Skin epidermis (tissue), 12 donors: ENCODE results near the gene NAA80.
"Not testable (repeated sequence)": the region's sequence is repeated elsewhere in the genome, so short reads cannot be mapped to it uniquely, and the experiment has no call there.

Experiments
- H3K27ac ChIP-seq, 21 experiments: fragments of 200-600 bp; sonication (generic) in 11 of 21; one replicate each; pipeline ENCODE4 v1.5.0; 2020; ENCODE audit warnings: mild to moderate bottlenecking in 3 of 21, inconsistent platforms in 2 of 21, moderate library complexity in 2 of 21
- H3K4me3 ChIP-seq, 7 experiments: fragments of 200-600 bp; sonication (generic) in 2 of 7; one replicate each; pipeline ENCODE4 v1.5.0; 2020; ENCODE audit warnings: inconsistent platforms in 2 of 7, mild to moderate bottlenecking in 2 of 7, moderate library complexity in 1 of 7

The NAA80 gene

DNA sequence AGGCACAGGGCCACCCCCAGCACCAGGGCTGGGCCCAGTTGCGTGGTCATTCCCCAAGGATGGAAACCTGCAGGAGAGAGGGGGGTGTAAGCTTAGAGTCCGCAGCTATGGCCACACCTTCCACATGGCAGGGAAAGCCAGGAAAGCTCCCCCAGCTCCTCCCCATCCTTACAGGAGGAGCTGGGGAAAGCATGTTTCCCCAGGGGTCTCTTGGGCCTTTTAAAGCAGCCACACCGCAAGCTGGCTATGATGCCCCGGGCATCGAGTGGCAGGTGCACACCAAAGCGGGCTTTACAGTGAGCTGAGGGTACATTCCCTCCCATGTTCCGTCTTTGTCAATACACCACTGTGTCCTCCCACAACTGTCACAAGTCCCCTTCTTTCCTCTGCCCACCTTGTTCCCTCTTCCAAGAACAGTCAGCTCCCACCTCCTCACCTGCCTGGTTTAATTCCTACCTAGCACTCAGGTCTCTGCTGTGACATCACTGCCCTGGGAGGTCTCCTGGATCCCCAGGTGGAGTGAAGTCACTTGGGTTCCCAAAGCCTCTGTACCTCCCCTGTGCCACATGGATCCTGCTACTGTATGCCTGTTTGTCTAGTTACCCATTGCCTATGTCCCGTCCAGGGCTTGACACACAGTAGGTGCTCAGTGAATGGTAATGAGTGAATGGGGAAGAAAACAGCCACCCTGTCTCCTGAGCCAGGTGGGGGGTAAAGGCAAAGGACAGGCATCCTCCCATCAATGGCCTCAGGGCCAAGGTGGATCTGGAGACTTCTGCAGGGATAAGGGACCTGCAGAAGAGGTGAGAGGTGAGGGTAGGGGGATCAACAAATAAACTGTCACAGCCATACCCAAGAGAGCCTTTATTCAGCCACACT, 3.4 kb downstream of the NAA80 start:
- H3K27ac ChIP-seq = no peak overlapping the region
- H3K4me3 ChIP-seq = no peak overlapping the region

DNA sequence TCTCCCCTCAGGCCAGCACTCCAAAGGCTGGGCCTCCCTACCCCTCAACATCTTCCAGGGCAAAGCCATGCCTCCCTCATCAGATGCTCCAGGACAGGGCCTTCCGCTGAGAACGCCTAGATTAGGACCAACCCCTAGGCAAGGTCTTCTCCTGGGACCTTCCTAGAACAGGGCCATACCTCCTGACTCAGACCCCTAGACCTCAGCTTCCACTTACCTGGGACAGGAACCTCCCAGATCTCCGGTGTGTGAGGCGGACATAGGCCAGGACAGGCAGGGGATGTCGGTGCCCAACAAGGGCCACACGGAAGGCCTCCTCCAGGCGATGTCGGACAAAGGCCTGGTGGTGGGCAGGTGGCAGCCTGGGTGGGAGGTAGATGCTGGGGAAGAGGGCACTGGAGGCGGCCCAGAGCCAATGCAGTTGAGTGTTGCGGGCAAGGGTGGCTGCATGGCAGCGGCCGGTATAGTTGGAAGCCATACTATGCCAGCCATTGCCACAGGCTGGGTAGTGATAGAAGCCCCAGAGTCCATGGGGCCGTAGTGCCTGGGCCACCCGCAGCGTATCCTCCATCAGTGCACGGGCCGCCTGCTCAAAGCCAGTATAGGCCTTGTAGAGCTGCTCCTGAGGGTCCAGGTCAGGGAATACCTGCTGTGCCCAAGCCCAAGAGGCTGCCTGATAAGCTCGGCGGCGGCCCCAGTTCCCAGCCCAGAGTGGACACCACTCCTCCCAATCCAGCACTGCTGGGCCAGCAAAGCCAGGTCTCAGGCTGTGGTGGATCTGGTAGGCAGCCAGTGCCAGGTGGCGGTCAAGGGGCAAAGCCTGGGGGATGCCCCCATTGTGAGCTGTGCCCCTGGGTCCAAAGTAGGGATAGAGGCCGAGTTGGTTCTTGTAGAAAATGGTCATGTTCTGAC, 4.5 kb downstream of the NAA80 start:
- H3K4me3 ChIP-seq = no peak overlapping the region
- H3K27ac ChIP-seq = peak overlapping the region in 1 of 21 experiments; percentile 1

DNA sequence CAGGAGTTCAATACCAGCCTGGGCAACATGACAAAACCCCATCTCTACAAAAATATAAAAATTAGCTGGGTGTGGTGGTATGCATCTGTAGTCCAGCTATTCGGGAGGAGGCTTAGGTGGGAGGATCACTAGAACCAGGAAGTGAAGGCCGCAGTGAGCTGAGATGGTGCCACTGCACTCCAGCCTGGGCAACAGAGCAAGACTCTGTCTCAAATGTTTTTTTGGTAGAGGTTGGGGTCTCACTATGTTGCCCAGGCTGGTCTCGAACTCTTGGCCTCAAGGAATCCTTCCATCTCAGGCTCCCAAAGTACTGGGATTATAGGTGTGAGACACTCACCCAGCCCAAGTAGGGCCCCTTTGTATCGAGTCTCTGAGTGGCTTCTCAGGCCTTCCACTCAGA, 5.1 kb downstream of the NAA80 start:
- peak overlapping the region in 1 of 21 experiments; percentile 97 for H3K27ac ChIP-seq
- H3K4me3 ChIP-seq = no peak overlapping the region

GRCh38 chr3:50293079-50293801, 6.0 kb downstream of the NAA80 start:
- H3K27ac ChIP-seq = peak overlapping the region in 20 of 21 experiments; percentile 19 to 97 (median 87)
- peak overlapping the region in 1 of 7 experiments; percentile 95 for H3K4me3 ChIP-seq

GRCh38 chr3:50292159-50293078, 6.8 kb downstream of the NAA80 start, which contains the start of gene IFRD2:
Gene IFRD2 (minus strand): TSS chr3:50292429. CDS start chr3:50292274, 155 bp downstream.
- H3K27ac ChIP-seq = peak within 1 kb of the TSS; percentile 76 to 97 (median 91)
- peak within 1 kb of the TSS; percentile 80 to 98 (median 94) for H3K4me3 ChIP-seq

DNA sequence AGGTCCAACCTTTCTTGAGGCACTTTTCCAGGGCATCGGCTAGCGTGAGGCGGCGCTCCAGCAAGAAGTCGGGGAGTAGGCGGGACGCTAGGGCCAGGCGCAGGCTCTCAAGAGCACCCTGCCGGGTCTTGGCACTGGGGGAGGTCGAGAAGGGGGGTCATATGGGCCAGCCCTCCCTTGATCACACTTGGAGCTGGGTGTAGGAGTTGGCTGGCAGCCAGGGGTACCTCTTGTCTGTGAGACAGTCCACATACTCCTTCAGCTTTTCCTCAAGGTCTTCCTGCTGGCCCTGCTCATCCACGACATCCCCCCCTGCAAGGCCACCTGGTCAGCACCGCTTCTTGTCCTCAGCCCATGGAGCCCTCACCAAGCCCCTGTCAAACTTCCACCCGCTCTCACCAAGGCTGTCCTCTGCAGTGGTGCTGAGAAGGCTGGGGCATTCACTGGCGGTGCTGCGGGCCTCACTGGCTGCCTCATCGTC, 9.0 kb downstream of the NAA80 start:
- Histone ChIP-seq H3K27ac (no peak overlapping the region), H3K4me3 (no peak overlapping the region)

DNA sequence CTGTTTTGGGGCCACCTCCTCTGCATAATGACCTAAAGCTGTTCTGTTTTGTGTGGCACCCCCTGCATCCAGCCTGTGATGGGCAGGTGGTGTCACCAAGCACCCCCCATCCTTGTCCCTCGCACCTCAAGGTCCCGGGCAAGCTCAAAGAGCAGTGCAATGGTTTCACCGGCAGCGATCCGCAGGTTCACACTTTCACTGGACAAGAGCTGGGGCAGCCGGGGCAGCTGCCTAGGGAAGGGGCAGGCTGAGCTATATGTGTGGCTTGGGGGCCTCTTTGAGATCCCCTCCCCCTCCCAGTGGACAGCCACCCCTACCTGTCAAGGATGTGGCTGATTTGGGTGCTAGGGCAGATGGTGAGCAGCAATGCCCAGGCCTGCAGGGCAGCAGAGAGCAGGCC, 10.1 kb downstream of the NAA80 start:
- no peak overlapping the region for H3K27ac ChIP-seq
- H3K4me3 ChIP-seq = no peak overlapping the region

- Histone ChIP-seq H3K27ac (no peak overlapping the region), H3K4me3 (no peak overlapping the region)
Measured at GRCh38 chr3:50288387-50289007, 10.7 kb downstream of the NAA80 start.

DNA sequence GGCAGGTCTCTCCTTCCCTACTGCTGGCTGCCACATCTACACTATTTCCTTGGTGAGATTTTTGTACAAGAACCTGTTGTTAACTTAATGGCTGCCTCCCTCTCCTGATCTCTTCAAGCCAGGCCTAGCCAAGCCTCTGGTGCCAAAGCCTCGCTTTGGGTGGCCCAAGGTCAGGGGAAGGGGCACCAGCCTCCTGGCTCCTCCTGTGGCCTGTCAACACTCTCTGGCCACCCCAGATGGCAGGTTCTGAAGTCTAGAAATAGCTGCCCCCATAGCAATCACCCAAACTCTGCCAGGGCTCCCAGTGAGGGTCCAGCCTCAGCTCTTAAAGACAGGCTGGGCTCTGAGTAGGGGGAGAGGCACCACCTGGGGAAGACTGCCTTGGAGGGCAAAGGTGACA, 11.9 kb downstream of the NAA80 start:
- Histone ChIP-seq H3K27ac (no peak overlapping the region), H3K4me3 (no peak overlapping the region)

DNA sequence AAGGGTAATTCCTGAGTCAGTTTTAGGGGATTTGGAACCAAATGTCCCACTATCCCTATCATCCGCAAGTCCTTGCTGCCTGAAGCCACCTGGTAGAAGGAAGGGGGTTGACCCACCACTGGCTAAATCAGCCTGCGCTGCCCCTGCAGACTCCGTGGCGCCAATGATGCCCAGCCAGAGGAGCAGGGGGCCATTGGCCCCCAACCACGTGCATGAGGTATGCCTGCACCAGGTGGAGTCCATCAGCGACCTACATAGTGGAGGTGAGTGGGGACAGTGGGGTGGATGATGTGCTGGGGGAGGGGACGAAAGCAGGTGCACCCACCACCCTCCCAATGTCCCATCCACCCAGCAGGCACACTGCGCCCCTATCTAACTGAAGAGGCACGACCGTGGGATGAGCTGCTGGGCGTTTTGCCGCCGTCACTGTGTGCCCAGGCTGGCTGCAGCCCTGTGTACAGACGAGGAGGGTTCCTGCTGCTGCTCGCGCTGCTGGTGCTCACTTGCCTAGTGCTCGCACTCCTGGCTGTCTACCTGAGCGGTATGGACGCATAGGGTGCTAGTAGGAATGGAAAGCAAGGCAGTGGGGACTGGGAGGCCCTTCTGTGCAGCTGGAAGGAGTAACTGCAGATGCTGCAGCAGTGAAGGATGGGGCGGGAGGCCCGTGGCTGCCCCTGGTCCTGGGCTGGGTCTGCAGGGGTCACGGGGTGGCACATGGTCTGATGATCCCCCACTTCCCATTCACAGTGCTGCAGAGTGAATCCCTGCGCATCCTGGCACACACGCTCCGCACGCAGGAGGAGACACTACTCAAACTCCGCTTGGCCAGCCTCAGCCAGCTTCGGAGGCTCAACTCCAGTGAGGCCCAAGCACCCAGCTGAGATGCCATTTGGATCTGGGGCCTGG, 12.6 kb downstream of the NAA80 start:
- Histone ChIP-seq H3K27ac (no peak overlapping the region), H3K4me3 (no peak overlapping the region)

GRCh38 chr3:50284121-50284520, 15.1 kb downstream of the NAA80 start:
- H3K27ac ChIP-seq, H3K4me3 ChIP-seq: not testable (repeated sequence)

DNA sequence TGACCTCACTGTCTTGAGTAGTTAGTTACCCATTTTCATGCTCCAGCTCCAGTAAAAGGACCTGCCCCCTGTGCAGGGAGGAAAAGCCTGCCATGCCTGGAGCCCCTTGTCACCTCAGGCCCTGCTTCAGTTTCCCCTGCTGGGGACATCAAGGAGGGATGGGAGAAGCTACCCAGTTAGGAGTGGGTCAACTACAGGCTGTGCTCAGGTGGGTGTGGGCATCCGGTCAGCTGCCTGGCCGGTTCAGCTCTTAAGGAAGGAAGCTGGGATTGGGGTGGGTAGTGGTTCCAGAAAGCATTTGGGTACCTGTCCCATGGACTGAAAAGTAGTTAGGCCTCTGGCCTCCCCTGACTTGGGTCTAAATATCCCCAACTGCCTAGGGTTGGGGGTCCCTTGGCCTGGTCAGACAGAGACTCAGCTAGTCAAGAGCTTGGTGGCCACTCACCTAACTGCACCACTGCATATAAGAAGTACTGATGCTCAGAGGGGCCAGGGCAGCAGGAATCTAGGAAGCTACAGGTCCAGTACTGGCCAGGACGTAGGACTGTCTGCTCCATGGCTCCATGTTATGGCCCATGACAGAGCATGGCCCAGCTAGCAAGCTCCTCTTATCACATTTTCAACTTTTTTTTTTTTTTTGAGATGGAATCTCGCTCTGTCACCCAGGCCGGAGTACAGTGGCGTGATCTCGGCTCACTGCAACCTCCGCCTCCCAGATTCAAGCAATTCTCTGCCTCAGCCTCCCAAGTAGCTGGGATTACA, 19.8 kb downstream of the NAA80 start:
- H3K27ac ChIP-seq = no peak overlapping the region
- no peak overlapping the region for H3K4me3 ChIP-seq

DNA sequence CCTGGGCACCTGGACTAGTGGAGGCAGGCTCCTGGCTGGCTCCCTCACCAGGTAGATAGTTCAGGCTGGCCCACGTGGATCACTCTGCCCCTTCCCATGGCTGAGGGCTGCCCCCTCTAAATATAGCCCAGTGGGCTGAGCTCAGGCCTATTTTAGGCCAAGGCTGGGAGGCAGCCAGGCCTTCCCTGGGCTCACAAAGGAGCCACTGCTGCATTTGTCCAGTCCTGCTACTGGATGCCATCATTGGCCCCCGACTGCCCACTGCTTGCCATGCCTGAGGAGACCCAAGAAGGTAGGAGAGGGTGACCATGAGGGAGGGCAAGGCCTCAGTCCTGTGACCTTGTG, 20.4 kb downstream of the NAA80 start, which contains the start of gene LSMEM2:
Gene LSMEM2, plus strand, starts transcription at position 208 of the 345 bp plus-strand sequence. Its CDS starts 27 bp downstream, at position 235.
- Histone ChIP-seq H3K4me3 (no peak within 1 kb of the TSS), H3K27ac (no peak within 1 kb of the TSS)

DNA sequence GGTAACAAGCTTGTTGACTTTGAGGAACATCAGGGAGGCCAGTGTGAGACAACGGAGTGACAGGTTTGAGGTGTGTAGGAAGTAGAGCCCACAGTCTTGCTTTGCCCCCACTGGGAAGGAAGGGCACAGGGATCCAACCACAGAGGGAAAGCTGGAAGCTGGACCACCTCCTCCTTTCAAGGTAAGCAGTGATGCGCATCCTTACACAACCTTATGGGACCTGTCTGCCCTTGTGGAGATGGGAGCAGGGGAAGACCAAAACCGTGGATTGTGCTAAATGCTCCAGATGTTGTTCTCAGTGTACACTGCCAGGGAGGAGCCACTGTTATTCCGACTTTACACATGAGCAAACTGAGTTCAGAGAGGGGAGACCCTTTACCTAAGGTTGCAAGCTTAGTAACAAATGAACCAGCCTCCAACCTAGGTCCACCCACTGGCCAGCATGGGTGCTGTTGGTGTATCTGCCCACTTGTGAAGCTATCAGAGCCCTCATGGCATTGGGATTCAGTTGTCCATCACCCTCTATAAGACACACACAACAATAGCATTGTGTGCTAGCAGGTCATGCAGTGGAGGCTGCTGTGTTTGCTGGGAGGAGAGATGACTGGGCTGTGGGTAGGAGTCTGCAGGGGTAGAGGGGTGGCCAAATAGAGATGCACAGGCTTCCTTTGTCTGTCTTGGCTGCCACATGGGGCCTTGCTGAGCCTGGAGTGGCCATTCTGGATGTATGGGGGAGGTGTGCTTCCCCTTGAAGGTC, 20.9 kb downstream of the NAA80 start:
- no peak overlapping the region for H3K4me3 ChIP-seq
- H3K27ac ChIP-seq = no peak overlapping the region

- no peak overlapping the region for H3K4me3 ChIP-seq
- no peak overlapping the region for H3K27ac ChIP-seq
Measured at GRCh38 chr3:50276762-50277101, 22.5 kb downstream of the NAA80 start.
